ENCODE measurements around the gene CHST8.
"Not testable (repeated sequence)": the region's sequence is repeated elsewhere in the genome, so short reads cannot be mapped to it uniquely, and the experiment has no call there.

Gene CHST8

GRCh38 chr19:33689138-33689746 lies 67.5 kb downstream of the CHST8 start:
- DNase-seq (ENCODE audit: low spot score): no peak

- DNase-seq (ENCODE audit: low spot score): no peak
These were observed 68.1 kb downstream of the CHST8 start for GRCh38 chr19:33689868-33690267.

GRCh38 chr19:33690378-33691029 lies 68.8 kb downstream of the CHST8 start:
- DNase-seq (ENCODE audit: low spot score): no peak

- no peak for DNase-seq (ENCODE audit: low spot score)
These were observed 69.3 kb downstream of the CHST8 start for GRCh38 chr19:33691030-33691427.

- no peak for DNase-seq (ENCODE audit: low spot score)
These were observed 70.0 kb downstream of the CHST8 start for GRCh38 chr19:33691736-33692135.

- DNase-seq (ENCODE audit: low spot score): no peak
These were observed 71.9 kb downstream of the CHST8 start for GRCh38 chr19:33693678-33694077.

- DNase-seq (ENCODE audit: low spot score): not testable (repeated sequence)
These were observed 73.8 kb downstream of the CHST8 start for GRCh38 chr19:33695547-33695946.

- DNase-seq (ENCODE audit: low spot score): no peak
These were observed 76.0 kb downstream of the CHST8 start for GRCh38 chr19:33697766-33698165.

GRCh38 chr19:33698576-33699435 lies 77.1 kb downstream of the CHST8 start:
- DNase-seq (ENCODE audit: low spot score): no peak

GRCh38 chr19:33699754-33700407 lies 78.1 kb downstream of the CHST8 start:
- no peak for DNase-seq (ENCODE audit: low spot score)

GRCh38 chr19:33700408-33701013 lies 78.8 kb downstream of the CHST8 start:
- no peak for DNase-seq (ENCODE audit: low spot score)

GRCh38 chr19:33701565-33701964 lies 79.8 kb downstream of the CHST8 start:
- no peak for DNase-seq (ENCODE audit: low spot score)

GRCh38 chr19:33702606-33703437 lies 81.1 kb downstream of the CHST8 start:
- DNase-seq (ENCODE audit: low spot score): no peak

GRCh38 chr19:33703438-33703750 lies 81.6 kb downstream of the CHST8 start:
- no peak for DNase-seq (ENCODE audit: low spot score)

GRCh38 chr19:33703821-33704220 lies 82.1 kb downstream of the CHST8 start:
- no peak for DNase-seq (ENCODE audit: low spot score)

- DNase-seq (ENCODE audit: low spot score): no peak
These were observed 82.5 kb downstream of the CHST8 start for GRCh38 chr19:33704271-33704670.

- DNase-seq (ENCODE audit: low spot score): no peak
These were observed 83.5 kb downstream of the CHST8 start for GRCh38 chr19:33705090-33705847.

- no peak for DNase-seq (ENCODE audit: low spot score)
These were observed 84.1 kb downstream of the CHST8 start for GRCh38 chr19:33705860-33706259.

- DNase-seq (ENCODE audit: low spot score): no peak
These were observed 84.9 kb downstream of the CHST8 start for GRCh38 chr19:33706631-33707030.

- DNase-seq (ENCODE audit: low spot score): no peak
These were observed 90.5 kb downstream of the CHST8 start for GRCh38 chr19:33712268-33712667.

- no peak for DNase-seq (ENCODE audit: low spot score)
These were observed 91.4 kb downstream of the CHST8 start for GRCh38 chr19:33713194-33713593.
